Ishikawa (cell line): ENCODE results near the gene ARNT2.

Source experiments
- CEBPB ChIP-seq: IDR thresholded peaks from 2 replicates; pipeline ENCODE4 v1.6.1; 2012
- EGR1 ChIP-seq: IDR thresholded peaks from 2 replicates; pipeline ENCODE4 v1.6.1; 2012
- EP300 ChIP-seq: IDR thresholded peaks from 2 replicates; pipeline ENCODE4 v1.6.1; 2012; ENCODE audit warnings: borderline replicate concordance
- TAF1 ChIP-seq: IDR thresholded peaks from 2 replicates; pipeline ENCODE4 v1.6.1; 2012; ENCODE audit warnings: low read depth, mild to moderate bottlenecking
- TCF12 ChIP-seq: IDR thresholded peaks from 2 replicates; pipeline ENCODE4 v1.6.1; 2012; ENCODE audit warnings: low read depth
- TEAD4 ChIP-seq: IDR thresholded peaks from 2 replicates; pipeline ENCODE4 v1.6.1; 2012
- YY1 ChIP-seq: IDR thresholded peaks from 2 replicates; pipeline ENCODE4 v1.6.1; 2012; ENCODE audit warnings: low read depth
- ZBTB7A ChIP-seq: IDR thresholded peaks from 2 replicates; pipeline ENCODE4 v1.6.1; 2012; ENCODE audit warnings: low read depth
- TF ChIP-seq, protein P1 (sequence below): IDR thresholded peaks from 2 replicates; pipeline ENCODE4 v1.6.1; 2012; ENCODE audit warnings: low read depth, mild to moderate bottlenecking
- TF ChIP-seq, protein P2 (sequence below): IDR thresholded peaks from 2 replicates; pipeline ENCODE4 v1.6.1; 2012
- TF ChIP-seq, protein P3 (sequence below): IDR thresholded peaks from 2 replicates; pipeline ENCODE4 v1.6.1; 2012

DNA sequence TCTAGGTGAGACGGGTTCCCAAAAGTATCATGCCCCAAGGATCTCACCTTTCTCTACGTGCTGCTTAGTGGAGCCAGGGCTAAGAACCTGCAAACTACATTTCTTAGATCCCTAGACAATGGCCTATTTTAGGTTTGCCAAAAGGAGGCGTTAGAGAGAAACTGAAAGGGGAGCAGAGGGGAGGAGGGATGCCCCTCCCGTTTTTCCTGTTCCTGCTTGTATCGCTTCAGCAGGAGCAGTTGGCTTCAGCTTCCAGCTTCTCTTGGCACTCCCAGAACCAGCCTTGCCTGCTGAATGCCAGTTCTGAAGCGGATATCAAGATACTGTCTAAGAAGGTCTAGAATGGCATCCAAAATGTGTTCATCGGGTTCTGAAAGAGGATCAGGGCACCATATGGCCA is 232.5 kb downstream of the ARNT2 start:
- TF ChIP-seq, protein P1, sequence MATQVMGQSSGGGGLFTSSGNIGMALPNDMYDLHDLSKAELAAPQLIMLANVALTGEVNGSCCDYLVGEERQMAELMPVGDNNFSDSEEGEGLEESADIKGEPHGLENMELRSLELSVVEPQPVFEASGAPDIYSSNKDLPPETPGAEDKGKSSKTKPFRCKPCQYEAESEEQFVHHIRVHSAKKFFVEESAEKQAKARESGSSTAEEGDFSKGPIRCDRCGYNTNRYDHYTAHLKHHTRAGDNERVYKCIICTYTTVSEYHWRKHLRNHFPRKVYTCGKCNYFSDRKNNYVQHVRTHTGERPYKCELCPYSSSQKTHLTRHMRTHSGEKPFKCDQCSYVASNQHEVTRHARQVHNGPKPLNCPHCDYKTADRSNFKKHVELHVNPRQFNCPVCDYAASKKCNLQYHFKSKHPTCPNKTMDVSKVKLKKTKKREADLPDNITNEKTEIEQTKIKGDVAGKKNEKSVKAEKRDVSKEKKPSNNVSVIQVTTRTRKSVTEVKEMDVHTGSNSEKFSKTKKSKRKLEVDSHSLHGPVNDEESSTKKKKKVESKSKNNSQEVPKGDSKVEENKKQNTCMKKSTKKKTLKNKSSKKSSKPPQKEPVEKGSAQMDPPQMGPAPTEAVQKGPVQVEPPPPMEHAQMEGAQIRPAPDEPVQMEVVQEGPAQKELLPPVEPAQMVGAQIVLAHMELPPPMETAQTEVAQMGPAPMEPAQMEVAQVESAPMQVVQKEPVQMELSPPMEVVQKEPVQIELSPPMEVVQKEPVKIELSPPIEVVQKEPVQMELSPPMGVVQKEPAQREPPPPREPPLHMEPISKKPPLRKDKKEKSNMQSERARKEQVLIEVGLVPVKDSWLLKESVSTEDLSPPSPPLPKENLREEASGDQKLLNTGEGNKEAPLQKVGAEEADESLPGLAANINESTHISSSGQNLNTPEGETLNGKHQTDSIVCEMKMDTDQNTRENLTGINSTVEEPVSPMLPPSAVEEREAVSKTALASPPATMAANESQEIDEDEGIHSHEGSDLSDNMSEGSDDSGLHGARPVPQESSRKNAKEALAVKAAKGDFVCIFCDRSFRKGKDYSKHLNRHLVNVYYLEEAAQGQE, result no peak
- TF ChIP-seq TAF1 (no peak), EGR1 (no peak), ZBTB7A (no peak), CEBPB (no peak), YY1 (no peak), TCF12 (no peak), TEAD4 (no peak), EP300 (no peak)
- TF ChIP-seq, protein P2, sequence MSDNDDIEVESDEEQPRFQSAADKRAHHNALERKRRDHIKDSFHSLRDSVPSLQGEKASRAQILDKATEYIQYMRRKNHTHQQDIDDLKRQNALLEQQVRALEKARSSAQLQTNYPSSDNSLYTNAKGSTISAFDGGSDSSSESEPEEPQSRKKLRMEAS, result no peak
- TF ChIP-seq, protein P3, sequence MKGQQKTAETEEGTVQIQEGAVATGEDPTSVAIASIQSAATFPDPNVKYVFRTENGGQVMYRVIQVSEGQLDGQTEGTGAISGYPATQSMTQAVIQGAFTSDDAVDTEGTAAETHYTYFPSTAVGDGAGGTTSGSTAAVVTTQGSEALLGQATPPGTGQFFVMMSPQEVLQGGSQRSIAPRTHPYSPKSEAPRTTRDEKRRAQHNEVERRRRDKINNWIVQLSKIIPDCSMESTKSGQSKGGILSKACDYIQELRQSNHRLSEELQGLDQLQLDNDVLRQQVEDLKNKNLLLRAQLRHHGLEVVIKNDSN, result no peak
